WTC11 (cell line): ENCODE measurements around the gene RSU1. TPM values are rescaled to one million over a fixed set of nuclear protein-coding genes. Genes with fewer than 3 reads are reported as not detected.

Experiments
- ATAC-seq: fragments of 200-7000 bp; cut with Tn5 transposase; 2 replicates; pipeline ENCODE4 v1.10.0; 2021; ENCODE audit warnings: mild to moderate bottlenecking, moderate library complexity
- CTCF ChIA-PET: fragments of 300-600 bp; sonication (Branson Sonifier 250); formaldehyde crosslinking; loops from one replicate; lab custom pipeline; 2021; ENCODE audit warnings: antibody characterized with exemption; lab: Charles Lee
- POLR2A ChIA-PET: fragments of 350-600 bp; sonication (Branson Sonifier 250); formaldehyde crosslinking; loops from one replicate; lab custom pipeline; 2021; ENCODE audit warnings: antibody characterized with exemption; lab: Charles Lee
- DNase-seq: peaks from one replicate; pipeline ENCODE4 v3.0.0; 2021; ENCODE audit warnings: low spot score
- H3K27ac Mint-ChIP-seq: 2 replicates; pipeline ENCODE4 v1.8.0; 2021; ENCODE audit warnings: mixed read lengths
- H3K27me3 Mint-ChIP-seq: 2 replicates; pipeline ENCODE4 v1.8.0; 2021; ENCODE audit warnings: low read depth, mild to moderate bottlenecking, moderate library complexity, mixed read lengths
- H3K36me3 Mint-ChIP-seq: 2 replicates; pipeline ENCODE4 v1.8.0; 2021; ENCODE audit warnings: mixed read lengths
- H3K4me1 Mint-ChIP-seq: 2 replicates; pipeline ENCODE4 v1.8.0; 2022; ENCODE audit warnings: mixed read lengths
- H3K4me3 Mint-ChIP-seq: 2 replicates; pipeline ENCODE4 v1.8.0; 2021; ENCODE audit warnings: mild to moderate bottlenecking, moderate library complexity, mixed read lengths
- H3K9me3 Mint-ChIP-seq: 2 replicates; pipeline ENCODE4 v1.8.0; 2021; ENCODE audit warnings: mixed read lengths
- AR ChIP-seq: fragments of 250-450 bp; sonication (Bioruptor Pico); IDR thresholded peaks from 2 replicates; pipeline ENCODE4 v1.9.0; 2021; ENCODE audit warnings: mild to moderate bottlenecking
- ATF1 ChIP-seq: sonication (generic); formaldehyde crosslinking; IDR thresholded peaks from 2 replicates; pipeline ENCODE4 v1.8.1; 2023; ENCODE audit warnings: mild to moderate bottlenecking, moderate library complexity, missing genetic modification reagents
- CREB1 ChIP-seq: sonication (generic); formaldehyde crosslinking; IDR thresholded peaks from 2 replicates; pipeline ENCODE4 v1.8.0; 2023; ENCODE audit warnings: mild to moderate bottlenecking, missing genetic modification reagents
- CREM ChIP-seq: sonication (generic); formaldehyde crosslinking; IDR thresholded peaks from 2 replicates; pipeline ENCODE4 v1.8.1; 2022; ENCODE audit warnings: mild to moderate bottlenecking, missing genetic modification reagents, moderate library complexity
- ETV6 ChIP-seq: sonication (generic); formaldehyde crosslinking; IDR thresholded peaks from 2 replicates; pipeline ENCODE4 v1.8.1; 2022; ENCODE audit warnings: mild to moderate bottlenecking, missing genetic modification reagents
- FOXP1 ChIP-seq: sonication (generic); formaldehyde crosslinking; IDR thresholded peaks from 2 replicates; pipeline ENCODE4 v1.8.0; 2022; ENCODE audit warnings: missing genetic modification reagents, mild to moderate bottlenecking, moderate library complexity, borderline replicate concordance
- GABPB1 ChIP-seq: sonication (generic); formaldehyde crosslinking; IDR thresholded peaks from 2 replicates; pipeline ENCODE4 v1.8.1; 2023; ENCODE audit warnings: mild to moderate bottlenecking, missing genetic modification reagents
- IRF2 ChIP-seq: sonication (generic); formaldehyde crosslinking; IDR thresholded peaks from 2 replicates; pipeline ENCODE4 v1.8.0; 2022; ENCODE audit warnings: low read depth, missing genetic modification reagents, borderline replicate concordance
- MXD4 ChIP-seq: fragments of 250-450 bp; sonication (Bioruptor Pico); IDR thresholded peaks from 2 replicates; pipeline ENCODE4 v1.8.0; 2021; ENCODE audit warnings: mild to moderate bottlenecking, moderate library complexity, borderline replicate concordance
- NFYB ChIP-seq: sonication (generic); formaldehyde crosslinking; conservative IDR thresholded peaks from 2 replicates; pipeline ENCODE4 v1.8.0; 2022; ENCODE audit warnings: low read depth, missing genetic modification reagents
- NR1H2 ChIP-seq: sonication (generic); formaldehyde crosslinking; IDR thresholded peaks from 2 replicates; pipeline ENCODE4 v1.9.0; 2021; ENCODE audit warnings: mild to moderate bottlenecking, moderate library complexity, missing genetic modification reagents
- PRRX2 ChIP-seq: fragments of 250-450 bp; sonication (Bioruptor Pico); IDR thresholded peaks from 2 replicates; pipeline ENCODE4 v1.8.0; 2021; ENCODE audit warnings: mild to moderate bottlenecking
- TCF7 ChIP-seq: sonication (generic); formaldehyde crosslinking; IDR thresholded peaks from 2 replicates; pipeline ENCODE4 v1.8.0; 2022; ENCODE audit warnings: mild to moderate bottlenecking, low read depth, missing genetic modification reagents, moderate library complexity
- USF2 ChIP-seq: sonication (generic); formaldehyde crosslinking; IDR thresholded peaks from 2 replicates; pipeline ENCODE4 v1.8.1; 2023; ENCODE audit warnings: mild to moderate bottlenecking, missing genetic modification reagents, moderate library complexity
- ZBTB21 ChIP-seq: sonication (generic); formaldehyde crosslinking; IDR thresholded peaks from 2 replicates; pipeline ENCODE4 v1.8.1; 2023; ENCODE audit warnings: mild to moderate bottlenecking, missing genetic modification reagents, borderline replicate concordance
- ZNF671 ChIP-seq: fragments of 250-450 bp; sonication (Bioruptor Pico); IDR thresholded peaks from 2 replicates; pipeline ENCODE4 v1.8.0; 2021; ENCODE audit warnings: mild to moderate bottlenecking
- total RNA-seq: library from RNA; stranded (reverse); gene quantifications from 3 replicates; pipeline ENCODE4 v1.2.3, GENCODE V29; 2021
- TF ChIP-seq, protein P1 (sequence below): sonication (generic); formaldehyde crosslinking; IDR thresholded peaks from 2 replicates; pipeline ENCODE4 v1.8.0; 2023; ENCODE audit warnings: mild to moderate bottlenecking, missing genetic modification reagents
- TF ChIP-seq, protein P2 (sequence below): sonication (generic); formaldehyde crosslinking; IDR thresholded peaks from 2 replicates; pipeline ENCODE4 v1.8.0; 2022; ENCODE audit warnings: missing genetic modification reagents

The RSU1 gene
- total RNA-seq, 1 experiment from 2014 or later, result 46.4 TPM

- TF ChIP-seq AR (no peak), ETV6 (CRISPR knock-in tag) (no peak), TCF7 (no peak), ATF1 (no peak), ZNF671 (no peak)
- TF ChIP-seq, protein P1, sequence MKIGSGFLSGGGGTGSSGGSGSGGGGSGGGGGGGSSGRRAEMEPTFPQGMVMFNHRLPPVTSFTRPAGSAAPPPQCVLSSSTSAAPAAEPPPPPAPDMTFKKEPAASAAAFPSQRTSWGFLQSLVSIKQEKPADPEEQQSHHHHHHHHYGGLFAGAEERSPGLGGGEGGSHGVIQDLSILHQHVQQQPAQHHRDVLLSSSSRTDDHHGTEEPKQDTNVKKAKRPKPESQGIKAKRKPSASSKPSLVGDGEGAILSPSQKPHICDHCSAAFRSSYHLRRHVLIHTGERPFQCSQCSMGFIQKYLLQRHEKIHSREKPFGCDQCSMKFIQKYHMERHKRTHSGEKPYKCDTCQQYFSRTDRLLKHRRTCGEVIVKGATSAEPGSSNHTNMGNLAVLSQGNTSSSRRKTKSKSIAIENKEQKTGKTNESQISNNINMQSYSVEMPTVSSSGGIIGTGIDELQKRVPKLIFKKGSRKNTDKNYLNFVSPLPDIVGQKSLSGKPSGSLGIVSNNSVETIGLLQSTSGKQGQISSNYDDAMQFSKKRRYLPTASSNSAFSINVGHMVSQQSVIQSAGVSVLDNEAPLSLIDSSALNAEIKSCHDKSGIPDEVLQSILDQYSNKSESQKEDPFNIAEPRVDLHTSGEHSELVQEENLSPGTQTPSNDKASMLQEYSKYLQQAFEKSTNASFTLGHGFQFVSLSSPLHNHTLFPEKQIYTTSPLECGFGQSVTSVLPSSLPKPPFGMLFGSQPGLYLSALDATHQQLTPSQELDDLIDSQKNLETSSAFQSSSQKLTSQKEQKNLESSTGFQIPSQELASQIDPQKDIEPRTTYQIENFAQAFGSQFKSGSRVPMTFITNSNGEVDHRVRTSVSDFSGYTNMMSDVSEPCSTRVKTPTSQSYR (CRISPR knock-in tag), result no peak
- TF ChIP-seq, all 79 proteins: peak for 0
Observed at GRCh38 chr10:16789261-16789660, 28.0 kb downstream of the RSU1 start (continued).

DNA sequence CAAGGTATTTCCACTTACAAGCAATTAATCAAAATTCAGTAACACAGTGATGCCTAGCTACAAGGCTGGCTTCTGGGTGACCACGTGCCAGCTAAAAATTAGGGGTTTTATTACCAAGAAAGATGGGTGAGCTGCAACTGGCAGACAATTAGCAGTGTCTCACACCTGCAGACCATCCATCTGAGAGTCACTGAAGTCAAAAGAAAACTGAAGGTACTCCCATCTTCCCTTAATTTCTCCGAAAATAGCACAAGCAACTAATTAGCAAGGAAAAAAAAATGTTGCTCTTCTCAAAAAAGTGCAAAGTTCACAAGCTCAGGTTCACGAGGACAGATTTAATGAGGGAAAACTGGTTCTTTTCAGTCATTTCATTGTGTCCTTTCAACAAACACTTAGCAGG, 28.4 kb downstream of the RSU1 start:
- Mint-ChIP-seq H3K4me3 (no peak overlapping the region), H3K36me3 (peaks cover 18% of the 10 kb centered on the region), H3K9me3 (peaks cover 17% of the 10 kb centered on the region), H3K27ac (no peak overlapping the region), H3K4me1 (no peaks in the 10 kb centered on the region), H3K27me3 (no peaks in the 10 kb centered on the region)
- ATAC-seq, result no peak
- no peak for DNase-seq
- TF ChIP-seq NFYB, result no peak
- TF ChIP-seq IRF2 (CRISPR knock-in tag), result no peak
- no peak for TF ChIP-seq USF2 (CRISPR knock-in tag)
- TF ChIP-seq CREB1 (CRISPR knock-in tag), result no peak
- no peak for TF ChIP-seq GABPB1 (CRISPR knock-in tag)
- no peak for TF ChIP-seq ZBTB21
- no peak for TF ChIP-seq FOXP1 (CRISPR knock-in tag)
- no peak for TF ChIP-seq CREM (CRISPR knock-in tag)
- TF ChIP-seq NR1H2, result no peak
- TF ChIP-seq, protein P2, sequence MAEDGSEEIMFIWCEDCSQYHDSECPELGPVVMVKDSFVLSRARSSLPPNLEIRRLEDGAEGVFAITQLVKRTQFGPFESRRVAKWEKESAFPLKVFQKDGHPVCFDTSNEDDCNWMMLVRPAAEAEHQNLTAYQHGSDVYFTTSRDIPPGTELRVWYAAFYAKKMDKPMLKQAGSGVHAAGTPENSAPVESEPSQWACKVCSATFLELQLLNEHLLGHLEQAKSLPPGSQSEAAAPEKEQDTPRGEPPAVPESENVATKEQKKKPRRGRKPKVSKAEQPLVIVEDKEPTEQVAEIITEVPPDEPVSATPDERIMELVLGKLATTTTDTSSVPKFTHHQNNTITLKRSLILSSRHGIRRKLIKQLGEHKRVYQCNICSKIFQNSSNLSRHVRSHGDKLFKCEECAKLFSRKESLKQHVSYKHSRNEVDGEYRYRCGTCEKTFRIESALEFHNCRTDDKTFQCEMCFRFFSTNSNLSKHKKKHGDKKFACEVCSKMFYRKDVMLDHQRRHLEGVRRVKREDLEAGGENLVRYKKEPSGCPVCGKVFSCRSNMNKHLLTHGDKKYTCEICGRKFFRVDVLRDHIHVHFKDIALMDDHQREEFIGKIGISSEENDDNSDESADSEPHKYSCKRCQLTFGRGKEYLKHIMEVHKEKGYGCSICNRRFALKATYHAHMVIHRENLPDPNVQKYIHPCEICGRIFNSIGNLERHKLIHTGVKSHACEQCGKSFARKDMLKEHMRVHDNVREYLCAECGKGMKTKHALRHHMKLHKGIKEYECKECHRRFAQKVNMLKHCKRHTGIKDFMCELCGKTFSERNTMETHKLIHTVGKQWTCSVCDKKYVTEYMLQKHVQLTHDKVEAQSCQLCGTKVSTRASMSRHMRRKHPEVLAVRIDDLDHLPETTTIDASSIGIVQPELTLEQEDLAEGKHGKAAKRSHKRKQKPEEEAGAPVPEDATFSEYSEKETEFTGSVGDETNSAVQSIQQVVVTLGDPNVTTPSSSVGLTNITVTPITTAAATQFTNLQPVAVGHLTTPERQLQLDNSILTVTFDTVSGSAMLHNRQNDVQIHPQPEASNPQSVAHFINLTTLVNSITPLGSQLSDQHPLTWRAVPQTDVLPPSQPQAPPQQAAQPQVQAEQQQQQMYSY (CRISPR knock-in tag), result no peak
- no peak for TF ChIP-seq ZNF671
- TF ChIP-seq PRRX2 (CRISPR knock-in tag), result no peak
- TF ChIP-seq MXD4 (CRISPR knock-in tag), result no peak
- ChIA-PET CTCF (interaction anchor here (1.5 kb wide), 1 partner anchor 11 kb away, joined by 6 read pairs; no protein-coding TSS in a partner anchor), POLR2A (no interaction called here)
